DOHH2 (cell line): Measurements from ENCODE around the gene DPEP3.
A peak's percentile ranks its signal among the peaks of the same experiment; 100 is the strongest.

Experiments
- H3F3A ChIP-seq: fragments of 200-600 bp; sonication (generic), shearing (Covaris generic); 2 replicates; pipeline ENCODE4 v1.6.0; 2016; ENCODE audit warnings: antibody characterized with exemption, mild to moderate bottlenecking; ENCODE audit not compliant: control insufficient read depth, insufficient read depth
- H3K27ac ChIP-seq: fragments of 200-600 bp; sonication (generic); 2 replicates; pipeline ENCODE4 v1.5.1; 2014; ENCODE audit warnings: low read depth, mild to moderate bottlenecking, low read length, moderate library complexity
- H3K27me3 ChIP-seq: fragments of 200-600 bp; sonication (generic); 2 replicates; pipeline ENCODE4 v1.6.1; 2014; ENCODE audit warnings: mild to moderate bottlenecking, low read length, mixed read lengths; ENCODE audit not compliant: control insufficient read depth
- H3K36me3 ChIP-seq: fragments of 200-600 bp; sonication (generic); 2 replicates; pipeline ENCODE4 v1.6.1; 2014; ENCODE audit warnings: mild to moderate bottlenecking, low read length, moderate library complexity, mixed read lengths; ENCODE audit not compliant: control insufficient read depth
- H3K4me1 ChIP-seq: fragments of 200-600 bp; sonication (generic); 2 replicates; pipeline ENCODE4 v1.6.1; 2014; ENCODE audit warnings: mild to moderate bottlenecking, low read length, mixed read lengths; ENCODE audit not compliant: control insufficient read depth
- H3K4me2 ChIP-seq: fragments of 200-600 bp; sonication (generic); 2 replicates; pipeline ENCODE4 v1.6.0; 2014; ENCODE audit warnings: mild to moderate bottlenecking, low read length, moderate library complexity
- H3K4me3 ChIP-seq: fragments of 200-600 bp; sonication (generic); 2 replicates; pipeline ENCODE4 v1.5.1; 2014; ENCODE audit warnings: mild to moderate bottlenecking, low read length, mixed read lengths
- H3K79me2 ChIP-seq: fragments of 200-600 bp; sonication (generic); 2 replicates; pipeline ENCODE4 v1.6.1; 2014; ENCODE audit warnings: mild to moderate bottlenecking, low read length, mixed read lengths; ENCODE audit not compliant: control insufficient read depth
- H3K9me2 ChIP-seq: fragments of 200-600 bp; sonication (generic); replicated peaks from 2 replicates; pipeline ENCODE4 v1.6.1; 2014; ENCODE audit warnings: mild to moderate bottlenecking, low read length, mixed read lengths; ENCODE audit not compliant: control insufficient read depth
- H3K9me3 ChIP-seq: fragments of 200-600 bp; sonication (generic); 2 replicates; pipeline ENCODE4 v1.6.1; 2014; ENCODE audit warnings: antibody characterized with exemption, low read length, mixed read lengths; ENCODE audit not compliant: control insufficient read depth, insufficient read depth
- H4K20me1 ChIP-seq: fragments of 200-600 bp; sonication (generic); 2 replicates; pipeline ENCODE4 v1.6.0; 2014; ENCODE audit warnings: low read depth, mild to moderate bottlenecking, antibody characterized with exemption, low read length, moderate library complexity; ENCODE audit not compliant: control insufficient read depth, insufficient read depth
- EZH2phosphoT487 ChIP-seq: fragments of 200-600 bp; sonication (generic); IDR thresholded peaks from 2 replicates; pipeline ENCODE4 v1.6.1; 2017; ENCODE audit warnings: borderline replicate concordance, mild to moderate bottlenecking, antibody characterized with exemption, low read length, moderate library complexity, mixed read lengths
- TF ChIP-seq, protein P1 (sequence below): fragments of 200-600 bp; sonication (generic); IDR thresholded peaks from one replicate; pipeline ENCODE4 v1.5.1; 2014; ENCODE audit warnings: antibody characterized with exemption, mild to moderate bottlenecking, low read depth, low read length; ENCODE audit not compliant: poor library complexity, severe bottlenecking

DPEP3 gene

GRCh38 chr16:68022278-68022727 is 42.0 kb upstream of the DPEP3 start:
- H3K9me3 ChIP-seq, result no peaks in the 10 kb centered on the region
- peak overlapping the region; percentile 36; the same call in 1 of the 2 replicates for H3K27ac ChIP-seq
- H3K36me3 ChIP-seq, result peaks cover 46% of the 10 kb centered on the region
- TF ChIP-seq, protein P1, sequence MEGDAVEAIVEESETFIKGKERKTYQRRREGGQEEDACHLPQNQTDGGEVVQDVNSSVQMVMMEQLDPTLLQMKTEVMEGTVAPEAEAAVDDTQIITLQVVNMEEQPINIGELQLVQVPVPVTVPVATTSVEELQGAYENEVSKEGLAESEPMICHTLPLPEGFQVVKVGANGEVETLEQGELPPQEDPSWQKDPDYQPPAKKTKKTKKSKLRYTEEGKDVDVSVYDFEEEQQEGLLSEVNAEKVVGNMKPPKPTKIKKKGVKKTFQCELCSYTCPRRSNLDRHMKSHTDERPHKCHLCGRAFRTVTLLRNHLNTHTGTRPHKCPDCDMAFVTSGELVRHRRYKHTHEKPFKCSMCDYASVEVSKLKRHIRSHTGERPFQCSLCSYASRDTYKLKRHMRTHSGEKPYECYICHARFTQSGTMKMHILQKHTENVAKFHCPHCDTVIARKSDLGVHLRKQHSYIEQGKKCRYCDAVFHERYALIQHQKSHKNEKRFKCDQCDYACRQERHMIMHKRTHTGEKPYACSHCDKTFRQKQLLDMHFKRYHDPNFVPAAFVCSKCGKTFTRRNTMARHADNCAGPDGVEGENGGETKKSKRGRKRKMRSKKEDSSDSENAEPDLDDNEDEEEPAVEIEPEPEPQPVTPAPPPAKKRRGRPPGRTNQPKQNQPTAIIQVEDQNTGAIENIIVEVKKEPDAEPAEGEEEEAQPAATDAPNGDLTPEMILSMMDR, result no peak
- no peak for TF ChIP-seq EZH2phosphoT487
- H3K27me3 ChIP-seq, result no peaks in the 10 kb centered on the region
- peaks cover 5% of the 10 kb centered on the region; the same call in 1 of the 2 replicates for H4K20me1 ChIP-seq
- peaks cover 23% of the 10 kb centered on the region for H3K4me1 ChIP-seq
- H3K9me2 ChIP-seq, result no peaks in the 10 kb centered on the region
- H3K4me3 ChIP-seq, result peak overlapping the region; percentile 95
- 0 out of 2 replicates have a peak, but pooled peaks cover 3% of the 10 kb centered on the region for H3F3A ChIP-seq
- H3K79me2 ChIP-seq, result peaks cover 55% of the 10 kb centered on the region
- peak overlapping the region; percentile 98 for H3K4me2 ChIP-seq

DNA sequence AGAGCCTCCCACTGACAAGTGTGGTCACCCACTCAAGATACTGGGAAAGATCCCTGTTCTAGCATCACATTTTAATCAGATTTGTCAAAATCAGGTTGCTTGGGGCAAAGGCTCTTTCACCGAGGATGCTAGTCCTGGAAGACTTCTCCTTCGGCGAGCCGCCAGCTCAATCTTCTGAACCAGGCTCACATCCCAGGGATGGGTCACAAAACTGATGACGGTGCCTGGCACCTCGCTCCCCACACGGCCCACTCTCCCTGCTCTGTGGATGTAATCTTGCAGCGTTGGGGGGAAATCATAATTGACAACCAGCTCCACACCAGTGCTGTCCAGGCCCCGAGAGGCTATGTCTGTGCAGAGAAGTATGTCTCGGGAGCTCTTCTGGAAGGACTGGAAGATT is 41.2 kb upstream of the DPEP3 start:
- H3K4me3 ChIP-seq, result peak overlapping the region; percentile 95
- H3K9me3 ChIP-seq, result no peaks in the 10 kb centered on the region
- H3K27me3 ChIP-seq, result no peaks in the 10 kb centered on the region
- 0 out of 2 replicates have a peak, but pooled peaks cover 3% of the 10 kb centered on the region for H3F3A ChIP-seq
- peak overlapping the region; percentile 98 for H3K4me2 ChIP-seq
- no peaks in the 10 kb centered on the region for H3K9me2 ChIP-seq
- H3K27ac ChIP-seq, result no peak overlapping the region
- peaks cover 42% of the 10 kb centered on the region for H3K36me3 ChIP-seq
- TF ChIP-seq, protein P1, result no peak
- TF ChIP-seq EZH2phosphoT487, result no peak
- peaks cover 5% of the 10 kb centered on the region; the same call in 1 of the 2 replicates for H4K20me1 ChIP-seq
- peaks cover 55% of the 10 kb centered on the region for H3K79me2 ChIP-seq
- H3K4me1 ChIP-seq, result peaks cover 23% of the 10 kb centered on the region

GRCh38 chr16:68019167-68019680 is 38.9 kb upstream of the DPEP3 start:
- Histone ChIP-seq H3K27me3 (no peaks in the 10 kb centered on the region), H3K9me3 (no peaks in the 10 kb centered on the region), H3K79me2 (peaks cover 35% of the 10 kb centered on the region), H3K4me2 (no peak overlapping the region), H4K20me1 (peaks cover 5% of the 10 kb centered on the region; the same call in 1 of the 2 replicates), H3K4me3 (no peak overlapping the region), H3K4me1 (peaks cover 19% of the 10 kb centered on the region), H3K9me2 (no peaks in the 10 kb centered on the region), H3F3A (0 out of 2 replicates have a peak, but pooled peaks cover 3% of the 10 kb centered on the region), H3K36me3 (peaks cover 26% of the 10 kb centered on the region), H3K27ac (no peak overlapping the region)
- no peak for TF ChIP-seq EZH2phosphoT487
- TF ChIP-seq, protein P1, result no peak
